ENCODE measurements around the gene TJP2.

TJP2 gene

GRCh38 chr9:69173891-69174615, at the start of gene TJP2 (continued):
- TF ChIP-seq ZNF571 (tag by site-specific recombination; IDR thresholded peaks at IDR 0.05), result no peak
- no peak for TF ChIP-seq ZNF548 (tag by site-specific recombination; IDR thresholded peaks at IDR 0.05)
- no peak for TF ChIP-seq ZBTB1 (tag by site-specific recombination; IDR thresholded peaks at IDR 0.05)
- no peak for TF ChIP-seq ZNF302 (tag by site-specific recombination; IDR thresholded peaks at IDR 0.05; ENCODE audit: low read depth)
- TF ChIP-seq ZNF664 (tag by site-specific recombination; IDR thresholded peaks at IDR 0.05), result no peak
- no peak for TF ChIP-seq ZNF175 (tag by site-specific recombination; IDR thresholded peaks at IDR 0.05)
- no peak for TF ChIP-seq ZNF26 (tag by site-specific recombination; IDR thresholded peaks at IDR 0.05)
- no peak for TF ChIP-seq ZNF292 (tag by site-specific recombination; IDR thresholded peaks at IDR 0.05; ENCODE audit: borderline replicate concordance, low read depth)
- TF ChIP-seq ZNF623 (tag by site-specific recombination; IDR thresholded peaks at IDR 0.05), result no peak
- TF ChIP-seq YY2 (tag by site-specific recombination; IDR thresholded peaks at IDR 0.05), result no peak
- no peak for TF ChIP-seq PRDM2 (tag by site-specific recombination; IDR thresholded peaks at IDR 0.05; ENCODE audit: borderline replicate concordance)
- TF ChIP-seq KLF7 (tag by site-specific recombination; IDR thresholded peaks at IDR 0.05; ENCODE audit: borderline replicate concordance), result no peak
- TF ChIP-seq ZNF530 (tag by site-specific recombination; IDR thresholded peaks at IDR 0.05; ENCODE audit: low read depth), result no peak
- TF ChIP-seq ZNF529 (tag by site-specific recombination; IDR thresholded peaks at IDR 0.05; ENCODE audit: insufficient replicate concordance), result no peak
- TF ChIP-seq ZBTB8A (tag by site-specific recombination; IDR thresholded peaks at IDR 0.05), result no peak
- no peak for TF ChIP-seq PRDM1 (tag by site-specific recombination; IDR thresholded peaks at IDR 0.05)
- TF ChIP-seq KLF17 (tag by site-specific recombination; IDR thresholded peaks at IDR 0.05), result 0 out of 2 replicates have a peak, but pooled peaks have one; percentile 26
- no peak for TF ChIP-seq BCL11B (tag by site-specific recombination; IDR thresholded peaks at IDR 0.05; ENCODE audit: low read depth)
- no peak for TF ChIP-seq ZNF211 (tag by site-specific recombination; IDR thresholded peaks at IDR 0.05; ENCODE audit: low read depth)
- no peak for TF ChIP-seq ZNF341 (tag by site-specific recombination; IDR thresholded peaks at IDR 0.05; ENCODE audit: low read depth)
- no peak for TF ChIP-seq ZNF311 (tag by site-specific recombination; IDR thresholded peaks at IDR 0.05; ENCODE audit: borderline replicate concordance)
- no peak for TF ChIP-seq ZNF792 (tag by site-specific recombination; IDR thresholded peaks at IDR 0.05)
- TF ChIP-seq ZBTB48 (tag by site-specific recombination; IDR thresholded peaks at IDR 0.05), result no peak
- no peak for TF ChIP-seq ZNF518A (tag by site-specific recombination; conservative IDR thresholded peaks at IDR 0.05; ENCODE audit: low read depth)
- no peak for TF ChIP-seq ZNF266 (tag by site-specific recombination; IDR thresholded peaks at IDR 0.05; ENCODE audit: low read depth)
- no peak for TF ChIP-seq ZNF501 (tag by site-specific recombination; IDR thresholded peaks at IDR 0.05)
